Measurements from ENCODE around the gene RCN2.

The RCN2 gene

DNA sequence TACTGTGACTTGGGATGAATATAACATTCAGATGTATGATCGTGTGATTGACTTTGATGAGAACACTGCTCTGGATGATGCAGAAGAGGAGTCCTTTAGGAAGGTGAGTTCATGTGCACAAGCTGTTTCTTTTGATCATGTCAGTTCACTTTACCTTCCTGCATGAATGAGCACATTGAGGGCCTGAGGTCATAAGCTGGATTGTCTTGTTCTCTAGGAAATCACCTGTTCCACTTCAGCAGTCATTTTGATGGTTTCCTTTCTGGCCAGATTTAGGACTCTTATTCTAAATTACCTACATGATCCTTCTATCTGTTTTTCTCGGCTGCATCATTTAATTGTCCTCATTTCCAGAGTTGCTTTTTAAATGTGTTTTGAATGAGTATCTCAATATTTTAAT is 4.1 kb downstream of the RCN2 start:
- H3K27me3 ChIP-seq (ENCODE audit: insufficient read depth, low read length, poor library complexity), result no peaks in the 10 kb centered on the region
- no peaks in the 10 kb centered on the region for H4K20me1 ChIP-seq (ENCODE audit: insufficient read depth, low read length)
- no peaks in the 10 kb centered on the region for H3K9me3 ChIP-seq (ENCODE audit: insufficient read depth, low read length, severe bottlenecking)
- H3K36me3 ChIP-seq (ENCODE audit: insufficient read depth, low read length), result peaks cover 49% of the 10 kb centered on the region
- peaks cover 24% of the 10 kb centered on the region for H3K79me2 ChIP-seq (ENCODE audit: insufficient read depth, low read length)
- H3K4me3 ChIP-seq (ENCODE audit: low read depth in 1 of 2, low read length in 2 of 2), result no peak overlapping the region
- DNase-seq, result no peak
- peaks cover 32% of the 10 kb centered on the region for H3K4me1 ChIP-seq (ENCODE audit: insufficient read depth, low read length)
- H2AFZ ChIP-seq (ENCODE audit: low read depth, low read length), result no peak overlapping the region
- no peak for TF ChIP-seq EZH2 (IDR thresholded peaks at IDR 0.05; ENCODE audit: borderline replicate concordance, low read depth, low read length, severe bottlenecking)
- TF ChIP-seq, protein P1, sequence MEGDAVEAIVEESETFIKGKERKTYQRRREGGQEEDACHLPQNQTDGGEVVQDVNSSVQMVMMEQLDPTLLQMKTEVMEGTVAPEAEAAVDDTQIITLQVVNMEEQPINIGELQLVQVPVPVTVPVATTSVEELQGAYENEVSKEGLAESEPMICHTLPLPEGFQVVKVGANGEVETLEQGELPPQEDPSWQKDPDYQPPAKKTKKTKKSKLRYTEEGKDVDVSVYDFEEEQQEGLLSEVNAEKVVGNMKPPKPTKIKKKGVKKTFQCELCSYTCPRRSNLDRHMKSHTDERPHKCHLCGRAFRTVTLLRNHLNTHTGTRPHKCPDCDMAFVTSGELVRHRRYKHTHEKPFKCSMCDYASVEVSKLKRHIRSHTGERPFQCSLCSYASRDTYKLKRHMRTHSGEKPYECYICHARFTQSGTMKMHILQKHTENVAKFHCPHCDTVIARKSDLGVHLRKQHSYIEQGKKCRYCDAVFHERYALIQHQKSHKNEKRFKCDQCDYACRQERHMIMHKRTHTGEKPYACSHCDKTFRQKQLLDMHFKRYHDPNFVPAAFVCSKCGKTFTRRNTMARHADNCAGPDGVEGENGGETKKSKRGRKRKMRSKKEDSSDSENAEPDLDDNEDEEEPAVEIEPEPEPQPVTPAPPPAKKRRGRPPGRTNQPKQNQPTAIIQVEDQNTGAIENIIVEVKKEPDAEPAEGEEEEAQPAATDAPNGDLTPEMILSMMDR (IDR thresholded peaks at IDR 0.05; ENCODE audit: borderline replicate concordance, extremely low read depth, low read length, poor library complexity, severe bottlenecking), result no peak
- H3K27ac ChIP-seq (ENCODE audit: low read length), result no peak overlapping the region
- H3K4me2 ChIP-seq (ENCODE audit: insufficient read depth, low read length), result no peak overlapping the region
- no peak overlapping the region for H3K9ac ChIP-seq (ENCODE audit: low read depth, low read length)
- ATAC-seq (ENCODE audit: insufficient read depth, low read depth), result no peak

DNA sequence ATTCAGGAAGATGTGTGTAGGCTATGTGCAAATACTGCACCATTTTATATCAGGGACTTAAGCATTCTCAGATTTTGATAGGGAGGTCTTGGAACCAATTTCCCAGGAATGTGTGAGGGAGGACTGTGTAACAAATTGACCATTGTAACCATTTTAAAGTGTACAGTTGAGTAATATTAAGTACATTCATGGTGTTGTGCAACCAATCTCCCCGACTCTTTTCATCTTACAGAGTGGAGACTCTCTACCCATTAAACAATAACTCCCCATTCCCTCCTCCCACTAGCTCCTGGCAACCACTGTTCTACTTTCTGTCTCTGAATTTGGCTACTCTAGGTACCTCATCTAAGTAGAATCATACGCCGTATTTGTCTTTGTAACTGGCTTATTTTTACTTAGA is 5.1 kb downstream of the RCN2 start:
- Histone ChIP-seq H3K9ac (ENCODE audit: low read depth, low read length) (no peak overlapping the region), H2AFZ (ENCODE audit: low read depth, low read length) (no peak overlapping the region), H3K36me3 (ENCODE audit: insufficient read depth, low read length) (peaks cover 49% of the 10 kb centered on the region), H3K4me3 (ENCODE audit: low read depth in 1 of 2, low read length in 2 of 2) (no peak overlapping the region), H4K20me1 (ENCODE audit: insufficient read depth, low read length) (no peaks in the 10 kb centered on the region), H3K79me2 (ENCODE audit: insufficient read depth, low read length) (peaks cover 24% of the 10 kb centered on the region), H3K9me3 (ENCODE audit: insufficient read depth, low read length, severe bottlenecking) (no peaks in the 10 kb centered on the region), H3K4me1 (ENCODE audit: insufficient read depth, low read length) (peaks cover 26% of the 10 kb centered on the region), H3K27me3 (ENCODE audit: insufficient read depth, low read length, poor library complexity) (no peaks in the 10 kb centered on the region), H3K27ac (ENCODE audit: low read length) (no peak overlapping the region), H3K4me2 (ENCODE audit: insufficient read depth, low read length) (no peak overlapping the region)
- no peak for DNase-seq
- ATAC-seq (ENCODE audit: insufficient read depth, low read depth), result no peak
- TF ChIP-seq, protein P1 (IDR thresholded peaks at IDR 0.05; ENCODE audit: borderline replicate concordance, extremely low read depth, low read length, poor library complexity, severe bottlenecking), result no peak
- no peak for TF ChIP-seq EZH2 (IDR thresholded peaks at IDR 0.05; ENCODE audit: borderline replicate concordance, low read depth, low read length, severe bottlenecking)

DNA sequence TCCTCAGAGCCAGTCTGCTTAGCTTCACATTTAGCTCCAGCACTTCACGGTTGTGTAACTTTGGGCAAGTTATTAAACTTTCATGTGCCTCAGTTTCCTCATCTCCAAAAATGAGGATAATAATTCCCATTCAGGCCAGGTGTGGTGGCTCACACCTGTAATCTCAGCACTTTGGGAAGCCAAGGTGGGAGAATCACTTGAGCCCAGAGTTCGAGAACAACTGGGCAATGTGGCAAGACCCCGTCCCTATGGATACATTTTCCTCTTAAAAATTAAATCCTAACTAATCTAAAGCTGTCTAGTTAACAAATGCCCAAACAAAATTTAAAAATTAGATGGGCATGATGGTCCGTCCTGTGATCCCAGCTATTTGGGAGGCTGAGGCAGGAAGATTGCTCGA is 7.2 kb downstream of the RCN2 start:
- no peak overlapping the region for H3K4me3 ChIP-seq (ENCODE audit: low read depth in 1 of 2, low read length in 2 of 2)
- peaks cover 44% of the 10 kb centered on the region for H3K36me3 ChIP-seq (ENCODE audit: insufficient read depth, low read length)
- no peaks in the 10 kb centered on the region for H3K27me3 ChIP-seq (ENCODE audit: insufficient read depth, low read length, poor library complexity)
- no peaks in the 10 kb centered on the region for H3K9me3 ChIP-seq (ENCODE audit: insufficient read depth, low read length, severe bottlenecking)
- no peak overlapping the region for H3K27ac ChIP-seq (ENCODE audit: low read length)
- H4K20me1 ChIP-seq (ENCODE audit: insufficient read depth, low read length), result no peaks in the 10 kb centered on the region
- no peak for DNase-seq
- H2AFZ ChIP-seq (ENCODE audit: low read depth, low read length), result no peak overlapping the region
- TF ChIP-seq, protein P1 (IDR thresholded peaks at IDR 0.05; ENCODE audit: borderline replicate concordance, extremely low read depth, low read length, poor library complexity, severe bottlenecking), result no peak
- TF ChIP-seq EZH2 (IDR thresholded peaks at IDR 0.05; ENCODE audit: borderline replicate concordance, low read depth, low read length, severe bottlenecking), result no peak
- no peak overlapping the region for H3K4me2 ChIP-seq (ENCODE audit: insufficient read depth, low read length)
- ATAC-seq (ENCODE audit: insufficient read depth, low read depth), result no peak
- H3K4me1 ChIP-seq (ENCODE audit: insufficient read depth, low read length), result peaks cover 10% of the 10 kb centered on the region
- H3K79me2 ChIP-seq (ENCODE audit: insufficient read depth, low read length), result peaks cover 3% of the 10 kb centered on the region
- H3K9ac ChIP-seq (ENCODE audit: low read depth, low read length), result no peak overlapping the region

DNA sequence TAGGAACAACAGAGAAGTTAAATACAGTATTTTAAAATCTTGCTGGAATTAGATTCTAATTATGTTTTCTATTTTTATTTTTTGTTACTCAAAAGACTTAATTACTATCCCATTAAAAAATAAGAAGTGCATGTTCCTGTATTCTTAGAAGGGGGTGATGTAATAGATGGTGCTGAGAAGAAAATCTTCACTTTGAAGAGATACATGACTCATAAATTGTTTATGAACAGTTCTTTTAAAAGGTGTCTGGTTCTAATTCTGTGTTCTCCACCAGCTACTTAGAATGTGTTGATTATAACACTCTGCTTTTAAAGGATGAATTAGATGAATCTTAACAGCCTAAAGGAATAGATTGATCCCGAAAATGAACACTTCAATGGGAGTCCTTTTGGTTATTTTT is 8.2 kb downstream of the RCN2 start:
- Histone ChIP-seq H2AFZ (ENCODE audit: low read depth, low read length) (no peak overlapping the region), H3K79me2 (ENCODE audit: insufficient read depth, low read length) (no peaks in the 10 kb centered on the region), H3K27me3 (ENCODE audit: insufficient read depth, low read length, poor library complexity) (no peaks in the 10 kb centered on the region), H3K9ac (ENCODE audit: low read depth, low read length) (no peak overlapping the region), H3K4me1 (ENCODE audit: insufficient read depth, low read length) (peaks cover 4% of the 10 kb centered on the region; the same call in 1 of the 2 replicates), H4K20me1 (ENCODE audit: insufficient read depth, low read length) (no peaks in the 10 kb centered on the region), H3K4me2 (ENCODE audit: insufficient read depth, low read length) (no peak overlapping the region), H3K27ac (ENCODE audit: low read length) (no peak overlapping the region), H3K4me3 (ENCODE audit: low read depth in 1 of 2, low read length in 2 of 2) (no peak overlapping the region), H3K36me3 (ENCODE audit: insufficient read depth, low read length) (peaks cover 41% of the 10 kb centered on the region), H3K9me3 (ENCODE audit: insufficient read depth, low read length, severe bottlenecking) (no peaks in the 10 kb centered on the region)
- DNase-seq, result no peak
- no peak for ATAC-seq (ENCODE audit: insufficient read depth, low read depth)
- TF ChIP-seq, protein P1 (IDR thresholded peaks at IDR 0.05; ENCODE audit: borderline replicate concordance, extremely low read depth, low read length, poor library complexity, severe bottlenecking), result no peak
- TF ChIP-seq EZH2 (IDR thresholded peaks at IDR 0.05; ENCODE audit: borderline replicate concordance, low read depth, low read length, severe bottlenecking), result no peak
